GM18526 (cell line): Measurements from ENCODE around the gene WDR37.

ENCODE experiments used
- POLR2A ChIP-seq: IDR thresholded peaks from 3 replicates; pipeline ENCODE4 v1.6.1; 2011; ENCODE audit not compliant: insufficient read length; ENCODE audit errors: extremely low read depth

Gene WDR37

DNA sequence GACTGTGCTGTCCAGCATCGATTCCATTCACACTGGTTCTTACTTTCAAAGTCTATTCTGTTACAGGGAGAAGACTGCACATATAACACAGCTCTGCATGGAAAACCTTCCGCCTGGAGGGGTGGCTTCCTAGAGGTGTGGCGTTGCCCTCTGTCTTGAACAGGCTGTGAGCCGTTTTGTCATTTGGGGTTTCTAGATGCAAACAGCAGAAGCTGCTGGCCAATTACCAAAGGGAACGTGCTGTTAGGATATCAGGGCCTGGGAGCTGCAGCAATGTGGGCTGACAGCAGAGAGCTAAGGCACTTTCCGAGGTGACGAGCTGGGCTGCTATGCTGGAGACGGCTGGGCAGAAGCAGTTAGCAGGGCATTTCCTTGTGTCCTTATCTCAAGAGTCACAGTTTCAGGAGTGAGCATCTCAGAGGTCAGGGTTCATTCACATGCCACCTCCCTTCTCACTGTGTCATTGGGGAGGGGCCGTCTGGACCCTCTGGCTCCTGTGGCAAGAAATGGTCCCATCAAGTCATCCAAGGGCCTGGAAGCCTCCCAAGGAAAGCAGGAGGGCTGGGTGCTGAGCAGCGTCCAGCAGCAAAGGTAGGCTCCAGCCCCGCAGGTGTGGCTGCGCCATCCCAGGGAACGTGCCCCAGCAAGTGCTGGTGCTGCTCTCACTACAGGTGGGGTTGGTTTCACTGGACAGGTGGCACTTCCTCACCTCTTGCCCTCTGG lies 106.5 kb downstream of the WDR37 start:
- no peak for TF ChIP-seq POLR2A

DNA sequence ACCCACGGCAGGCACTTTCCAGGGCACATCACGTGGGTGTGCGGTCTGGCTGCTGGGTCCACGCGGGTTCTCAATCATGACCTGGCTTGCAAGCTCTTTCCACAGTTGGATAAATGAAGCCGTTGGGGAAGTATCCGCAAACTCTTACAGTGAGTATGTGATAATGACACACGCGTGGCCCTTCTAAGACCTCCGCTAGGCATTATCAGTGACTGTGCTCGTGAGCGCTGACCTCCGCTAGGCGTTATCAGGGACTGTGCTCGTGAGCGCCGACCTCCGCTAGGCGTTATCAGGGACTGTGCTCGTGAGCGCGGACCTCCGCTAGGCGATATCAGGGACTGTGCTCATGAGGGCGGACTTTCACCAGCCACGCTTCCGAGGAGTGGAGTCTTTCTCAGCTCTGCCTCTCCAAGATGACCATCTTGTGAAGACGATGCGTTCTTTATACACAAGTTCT lies 107.0 kb downstream of the WDR37 start:
- TF ChIP-seq POLR2A: no peak

- TF ChIP-seq POLR2A: no peak
Measured at GRCh38 chr10:1163831-1164230, 107.6 kb downstream of the WDR37 start.

- no peak for TF ChIP-seq POLR2A
Measured at GRCh38 chr10:1166101-1166827, 110.1 kb downstream of the WDR37 start.

DNA sequence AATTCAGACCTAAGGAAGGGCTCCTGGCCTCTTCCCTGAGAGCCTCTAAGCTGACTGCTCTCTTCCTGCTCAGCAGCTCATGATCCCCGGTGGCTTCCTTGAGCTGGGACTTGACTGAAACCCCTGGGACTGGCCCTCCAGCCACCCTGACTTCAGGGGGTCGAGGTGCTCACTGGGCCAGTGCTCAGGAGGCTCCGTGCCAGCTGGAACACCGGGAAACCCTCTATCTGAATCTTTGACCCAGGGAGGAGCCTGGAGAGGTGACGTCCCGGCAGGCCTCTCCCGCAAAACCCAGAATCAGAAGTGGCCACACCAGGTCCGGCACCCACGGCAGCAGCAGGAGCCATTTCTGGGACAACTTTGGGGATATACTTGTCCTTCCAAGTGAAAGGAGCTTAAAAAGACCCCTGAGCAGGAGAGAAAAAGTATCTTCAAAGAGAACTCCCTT lies 110.7 kb downstream of the WDR37 start:
- TF ChIP-seq POLR2A: no peak

DNA sequence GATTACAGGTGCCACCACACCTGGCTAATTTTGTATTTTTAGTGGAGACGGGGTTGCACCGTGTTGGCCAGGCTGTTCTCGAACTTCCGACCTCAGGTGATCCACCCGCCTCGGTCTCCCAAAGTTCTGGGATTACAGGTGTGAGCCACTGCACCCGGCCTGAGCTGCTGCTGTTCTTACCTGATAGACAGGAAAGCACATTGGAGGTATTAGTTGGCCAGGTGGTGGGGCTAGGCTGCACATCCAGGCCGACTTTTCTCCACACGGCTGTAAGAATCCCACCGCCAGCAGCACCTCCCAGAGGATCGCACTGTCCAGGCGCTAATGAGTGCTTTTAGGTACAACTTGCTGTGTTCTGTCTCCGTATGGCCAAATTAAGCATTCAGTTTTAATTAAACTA lies 112.6 kb downstream of the WDR37 start:
- no peak for TF ChIP-seq POLR2A

GRCh38 chr10:1169186-1169885 lies 113.2 kb downstream of the WDR37 start:
- TF ChIP-seq POLR2A: no peak

DNA sequence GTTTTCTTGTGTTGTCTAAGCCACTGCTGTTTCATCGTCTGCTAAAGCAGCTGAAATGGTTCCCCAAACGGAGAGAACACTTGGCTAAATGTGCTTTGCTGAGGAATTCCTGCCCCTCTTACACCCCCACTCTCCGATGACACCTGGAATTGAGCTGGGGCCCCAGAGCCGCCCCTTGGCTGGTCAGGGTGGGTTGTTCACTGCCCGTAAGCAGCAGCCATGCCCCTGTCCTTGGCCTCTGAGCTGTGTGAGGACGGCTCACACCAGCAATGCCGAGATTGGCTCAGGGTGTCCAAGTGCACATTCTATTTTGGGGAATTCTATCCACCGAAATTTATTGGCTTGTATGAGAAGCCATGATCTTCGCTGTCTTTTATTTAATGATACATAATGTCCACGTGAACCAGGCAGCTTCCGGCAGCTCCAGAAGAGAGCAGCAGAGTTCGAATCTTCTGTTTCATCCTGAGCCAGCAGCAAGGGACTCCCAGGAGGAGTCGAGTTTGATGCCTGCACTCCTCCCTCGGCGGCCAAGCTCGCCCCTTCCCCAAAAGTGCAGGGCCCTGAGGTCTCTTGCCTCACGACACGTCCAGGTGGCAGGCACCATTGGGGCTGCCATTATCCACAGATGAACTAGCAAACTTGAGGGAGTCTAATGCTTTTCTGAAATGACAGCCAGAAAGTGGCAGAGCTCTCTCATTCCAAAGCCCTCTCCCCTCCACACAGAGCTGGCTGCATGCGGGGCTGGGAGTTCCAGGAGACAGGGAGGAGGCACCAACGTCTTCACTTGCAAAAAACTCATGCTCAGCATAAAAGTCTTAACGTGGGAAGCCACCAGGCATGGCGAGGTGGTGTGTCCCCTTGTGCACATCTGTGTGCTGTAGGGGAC lies 114.0 kb downstream of the WDR37 start:
- no peak for TF ChIP-seq POLR2A

DNA sequence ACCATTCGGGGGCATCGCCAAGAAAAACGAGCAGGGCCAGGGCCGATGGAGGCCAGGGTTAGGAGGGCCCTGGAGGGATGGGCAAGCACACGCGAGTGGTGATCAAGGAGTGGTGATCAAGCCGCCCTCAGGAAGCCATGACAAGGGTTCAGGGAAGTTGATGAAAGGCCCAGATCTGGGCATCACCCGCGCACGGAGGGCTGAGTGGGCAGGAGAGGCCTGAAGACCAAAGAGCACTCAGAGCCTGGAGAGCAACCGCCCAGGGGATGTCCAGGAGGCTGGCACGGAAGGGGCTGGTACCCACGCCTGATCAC lies 114.6 kb downstream of the WDR37 start:
- no peak for TF ChIP-seq POLR2A

DNA sequence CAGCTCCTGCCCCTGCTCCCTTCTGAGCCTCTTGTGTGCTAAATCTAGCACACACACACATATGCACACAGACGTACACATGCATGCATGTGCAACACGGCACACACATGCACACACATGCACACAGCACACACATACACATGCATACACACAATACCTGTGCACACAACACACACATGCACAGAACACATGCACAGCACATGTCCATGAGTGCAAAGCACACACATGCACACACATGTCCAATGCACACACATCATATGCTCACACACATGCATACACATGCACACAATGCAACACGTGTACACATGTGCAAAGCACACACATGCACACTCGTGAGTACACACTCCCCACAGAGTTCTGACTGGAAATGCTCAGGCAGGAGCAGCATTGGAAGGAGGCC lies 115.0 kb downstream of the WDR37 start:
- no peak for TF ChIP-seq POLR2A

DNA sequence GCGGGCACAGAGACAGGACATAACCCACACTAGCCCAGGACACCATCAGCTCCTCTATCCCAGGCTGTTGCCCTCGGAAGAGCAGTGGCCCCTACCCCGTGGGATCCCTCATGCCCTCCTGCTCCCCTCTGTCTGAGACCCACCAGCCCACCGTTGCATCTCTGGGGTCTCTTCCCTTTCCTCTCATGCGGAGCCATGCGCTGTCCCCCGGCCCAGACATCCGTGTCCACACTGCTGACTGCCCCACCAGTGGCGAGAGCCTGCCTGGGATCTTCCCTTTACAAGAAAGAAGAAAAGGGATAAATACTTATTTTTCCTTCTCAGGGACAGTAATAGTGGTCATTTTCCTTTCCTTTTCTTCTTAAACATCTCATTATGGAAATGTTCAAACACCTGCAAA lies 115.4 kb downstream of the WDR37 start:
- TF ChIP-seq POLR2A: no peak

- no peak for TF ChIP-seq POLR2A
Measured at GRCh38 chr10:1172256-1172984, 116.2 kb downstream of the WDR37 start.

GRCh38 chr10:1173091-1173490 lies 116.9 kb downstream of the WDR37 start:
- no peak for TF ChIP-seq POLR2A

DNA sequence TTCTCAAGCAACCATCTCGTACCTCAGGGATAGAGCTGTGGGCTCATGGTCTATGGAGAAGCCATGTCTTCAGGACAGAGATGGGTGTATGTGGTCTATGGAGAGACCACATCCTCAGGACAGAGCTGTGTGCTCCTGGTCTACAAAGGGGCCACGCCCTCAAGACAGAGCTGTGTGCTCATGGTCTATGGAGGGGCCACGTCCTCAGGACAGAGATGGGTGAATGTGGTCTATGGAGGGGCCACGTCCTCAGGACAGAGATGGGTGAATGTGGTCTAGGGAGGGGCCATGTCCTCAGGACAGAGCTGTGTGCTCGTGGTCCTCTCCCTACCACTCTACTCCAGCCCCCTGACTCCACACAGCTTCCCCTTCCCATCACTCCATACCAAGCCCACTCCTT lies 117.8 kb downstream of the WDR37 start:
- no peak for TF ChIP-seq POLR2A
